Left colon (tissue), 2 donors: ENCODE data around the gene LYSMD1. TPM values are rescaled to one million over a fixed set of nuclear protein-coding genes. Genes with fewer than 3 reads are reported as not detected.

ENCODE experiments used
- ATAC-seq: fragments of 200-7000 bp; cut with Tn5 transposase; one replicate; pipeline ENCODE4 v1.9.1; 2020; ENCODE audit warnings: mild to moderate bottlenecking, moderate library complexity
- DNase-seq, 2 donors: peaks; one replicate each; pipeline ENCODE4 v3.0.0-alpha.2; 2020
- intact Hi-C, 2 donors: fragments of 100-400 bp; cut with DNase I in 1 of 2; cut with micrococcal nuclease in 1 of 2; formaldehyde crosslinking; loops; one replicate each; pipeline versions ENCODE4 v1.11.2 to v1.14.0; 2022; cut with DNase I, micrococcal nuclease
- total RNA-seq, 2 donors: library from RNA; stranded (reverse); fragmentation: NEBNext Ultra II Directional; extraction: Animal tissue kit (Norgen Biotek cat#: 25700); gene quantifications; one replicate each; pipeline ENCODE4 v1.2.1, GENCODE V29; 2021
- donor health status: DM: no; HTN: no; CAD: no.
- donor health status: DM: yes; HTN: yes; CAD: no.

LYSMD1 gene
- total RNA-seq, 2 donors from 2014 or later = 6.8 to 9.2 TPM

- DNase-seq = no peak
- intact Hi-C loops = no loop called here
- peak; percentile 27 for ATAC-seq
These were observed 20.2 kb downstream of the LYSMD1 start for GRCh38 chr1:151145304-151146071.

DNA sequence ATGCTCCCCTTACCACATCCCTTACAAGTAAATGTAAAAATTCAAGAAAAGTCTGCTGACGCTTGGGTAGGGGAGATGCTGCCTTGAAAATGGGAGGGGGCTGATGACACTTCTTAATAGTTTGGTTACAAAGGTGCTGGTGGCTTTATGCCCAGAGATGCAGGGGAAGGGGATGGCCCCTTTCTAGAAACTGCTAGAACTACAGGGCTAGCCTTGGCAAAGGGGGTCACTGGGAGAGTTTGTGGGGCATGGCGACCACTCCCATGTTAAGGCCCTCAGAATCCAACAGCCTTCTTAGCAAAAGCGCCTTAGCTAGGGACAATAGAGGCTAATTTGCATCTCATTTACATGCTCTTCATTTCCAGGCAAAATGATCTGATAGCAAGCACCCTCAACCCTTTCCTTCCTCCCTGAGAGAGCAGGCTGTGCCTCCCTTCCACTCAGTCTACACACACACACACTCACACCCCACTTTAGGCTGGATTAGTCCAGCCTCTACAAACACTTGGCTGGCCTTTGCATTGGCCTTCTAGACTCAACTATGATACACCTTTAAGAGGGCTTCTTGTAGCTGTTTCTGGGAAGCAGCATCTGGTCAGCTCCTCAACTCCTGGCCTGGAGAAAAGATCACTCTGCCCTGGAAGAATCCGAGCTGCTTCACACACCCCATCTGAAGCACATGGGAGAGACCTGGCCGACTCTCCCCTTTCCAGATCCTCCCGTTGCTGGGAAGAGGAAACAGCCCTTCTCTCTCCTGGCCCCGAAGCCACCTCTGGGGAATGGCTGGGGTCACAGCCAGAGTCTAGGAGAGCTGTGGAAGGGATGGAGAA lies 21.0 kb downstream of the LYSMD1 start:
- no peak for DNase-seq
- intact Hi-C loops = no loop called here
- no peak for ATAC-seq

GRCh38 chr1:151143986-151144385 lies 21.7 kb downstream of the LYSMD1 start:
- ATAC-seq (no peak), DNase-seq (no peak)
- intact Hi-C loops = no loop called here

- intact Hi-C loops = no loop called here
- ATAC-seq (no peak), DNase-seq (no peak)
These were observed 22.7 kb downstream of the LYSMD1 start for GRCh38 chr1:151143057-151143435.

DNA sequence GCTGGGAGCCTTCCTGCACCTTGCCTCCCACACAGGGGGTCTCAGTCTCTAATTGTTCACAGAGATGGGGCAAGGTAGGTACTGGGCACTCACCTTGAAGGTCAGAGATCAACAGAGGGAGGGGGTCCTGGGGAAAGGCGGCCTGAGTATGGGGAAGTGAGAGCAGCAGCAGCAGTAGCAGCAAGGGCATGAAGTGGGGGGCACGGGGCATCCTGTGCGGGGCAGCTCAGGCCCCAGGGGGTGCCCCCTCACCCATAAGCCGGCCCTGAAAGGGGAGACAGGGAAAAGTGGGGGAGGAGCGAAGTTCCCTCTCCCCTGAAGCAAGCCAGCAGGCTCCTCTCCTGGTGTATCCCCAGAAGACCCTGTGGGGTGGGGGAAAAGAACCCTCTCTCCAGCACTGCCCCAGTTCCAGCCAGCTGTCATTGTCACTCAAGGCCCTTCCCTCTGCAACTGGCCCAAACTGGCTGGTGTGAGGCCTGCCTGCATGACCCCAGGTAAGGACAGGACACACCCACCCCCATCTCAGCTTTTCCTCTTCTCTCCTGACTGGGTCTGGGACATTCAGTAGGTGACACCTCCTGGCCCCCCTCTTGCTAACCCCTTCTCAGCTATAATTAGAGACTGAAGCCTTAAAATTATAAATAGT lies 23.2 kb downstream of the LYSMD1 start:
- ATAC-seq (no peak), DNase-seq (no peak)
- intact Hi-C loops = no loop called here

- no peak for ATAC-seq
- intact Hi-C loops = no loop called here
- no peak for DNase-seq
These were observed 27.9 kb downstream of the LYSMD1 start for GRCh38 chr1:151137789-151138188.

DNA sequence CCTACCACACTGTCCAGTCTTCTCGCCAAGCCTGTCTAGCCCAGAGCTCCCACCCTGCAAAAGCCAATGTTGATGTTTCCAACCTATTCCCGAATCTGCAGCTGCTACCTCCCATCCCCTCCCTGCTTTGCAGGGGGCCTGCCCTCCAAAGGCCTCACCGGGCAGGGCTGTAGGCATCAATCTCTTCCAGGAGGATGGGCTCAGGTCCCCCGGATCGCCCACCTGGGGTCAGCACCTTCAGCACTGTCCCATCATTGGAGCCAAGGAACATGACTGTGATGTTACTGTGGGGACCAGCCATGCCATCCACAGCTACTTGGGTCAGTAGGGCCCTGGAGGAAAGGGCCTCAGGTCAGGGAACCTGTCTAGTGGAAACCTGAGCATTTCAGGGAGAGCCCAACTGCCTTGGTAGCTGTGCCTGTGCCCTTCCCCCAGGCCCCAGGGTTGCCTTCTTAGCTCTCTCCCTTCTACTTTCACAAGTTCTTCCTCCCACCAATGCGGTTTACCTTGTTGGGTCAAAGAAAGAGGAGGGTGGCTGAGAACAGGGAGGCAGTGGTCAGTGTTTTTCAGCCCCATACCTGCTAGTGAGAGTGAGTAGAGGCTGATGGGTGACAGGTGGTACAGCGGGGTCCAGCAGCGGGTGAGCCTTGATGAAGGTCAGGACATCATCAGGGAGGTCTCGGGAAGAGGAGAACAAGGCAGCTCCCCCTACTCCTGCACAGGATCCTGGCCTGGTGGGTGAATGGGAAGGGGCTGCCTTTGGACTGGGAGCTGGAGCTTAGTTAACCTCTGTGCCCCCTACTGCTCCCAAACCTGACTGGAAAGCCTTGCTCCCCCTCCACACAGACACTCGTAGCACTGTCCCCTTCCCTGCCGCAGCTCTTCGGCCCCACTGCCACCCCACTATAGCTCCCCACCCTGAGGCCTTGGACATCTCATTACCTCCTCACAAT lies 30.0 kb downstream of the LYSMD1 start:
- intact Hi-C loops = no loop called here
- DNase-seq (no peak), ATAC-seq (no peak)

DNA sequence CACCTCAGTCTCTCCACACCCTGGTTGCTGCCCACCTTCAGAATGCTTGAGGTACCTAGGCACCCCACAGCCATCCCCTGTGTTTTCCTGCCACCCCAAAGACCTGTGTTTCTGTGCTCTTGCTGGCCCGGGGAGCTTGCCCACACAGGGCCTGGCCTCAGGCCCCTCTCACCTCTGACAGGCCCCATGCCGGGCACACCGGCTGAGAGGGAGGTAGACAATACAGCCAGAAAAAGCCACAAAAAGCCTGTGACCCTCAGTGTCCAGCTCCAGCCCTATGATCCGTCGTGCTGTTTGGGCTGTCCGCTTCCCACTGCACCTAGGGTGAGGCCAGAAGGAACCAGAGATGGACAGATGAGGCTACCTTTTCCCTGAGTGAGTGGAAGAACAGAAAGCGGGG lies 30.7 kb downstream of the LYSMD1 start:
- intact Hi-C loops = no loop called here
- ATAC-seq = no peak
- DNase-seq = no peak

GRCh38 chr1:151134396-151134795 lies 31.3 kb downstream of the LYSMD1 start:
- DNase-seq (no peak), ATAC-seq (no peak)
- intact Hi-C loops = no loop called here

DNA sequence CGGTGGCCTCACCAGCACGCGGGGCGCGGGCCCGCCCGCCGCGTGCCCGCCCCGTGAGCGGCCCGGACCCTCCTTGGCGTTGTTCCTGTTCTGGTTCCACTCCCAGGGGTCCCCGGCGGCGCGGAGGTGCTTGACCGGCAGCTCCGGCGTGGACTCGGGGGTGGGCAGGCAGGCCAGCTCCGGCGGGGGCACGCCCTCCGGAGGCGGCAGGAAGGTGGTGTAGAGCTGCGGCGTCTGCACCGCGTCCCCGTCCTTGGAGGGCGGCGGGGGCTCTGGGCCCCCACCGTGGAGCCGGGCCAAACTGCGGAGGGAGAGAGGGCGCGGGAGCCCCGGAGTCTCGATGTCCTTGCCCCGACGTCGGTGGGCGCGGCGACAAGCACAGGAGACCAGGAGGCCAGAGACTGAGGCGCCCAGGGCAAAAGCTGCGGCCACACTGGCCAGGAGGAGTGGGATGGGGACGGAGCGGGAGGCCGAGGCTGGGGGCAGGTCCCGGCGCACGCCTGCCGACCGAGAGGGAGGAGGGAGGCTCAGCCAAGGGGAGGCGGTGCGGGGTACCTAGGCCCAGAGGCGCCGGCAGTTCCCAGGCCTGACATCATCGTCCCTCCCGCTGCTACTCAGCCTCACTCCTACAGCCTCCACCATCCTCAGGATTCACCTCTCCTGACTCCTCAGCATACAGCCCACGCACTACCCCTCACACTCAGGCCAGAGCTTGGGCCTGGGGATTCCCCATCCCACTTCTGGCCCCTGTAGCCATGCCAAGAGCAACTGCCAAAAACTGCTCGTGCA lies 32.5 kb downstream of the LYSMD1 start:
- intact Hi-C loops = no loop called here
- peak in 1 of 2 donors; percentile 20 for DNase-seq
- ATAC-seq = no peak

GRCh38 chr1:151132335-151133017 lies 33.2 kb downstream of the LYSMD1 start:
- DNase-seq = no peak
- intact Hi-C loops = no loop called here
- peak; percentile 26 for ATAC-seq

GRCh38 chr1:151131701-151132334 lies 33.9 kb downstream of the LYSMD1 start:
- DNase-seq = peak in 1 of 2 donors; percentile 36
- intact Hi-C loops = no loop called here
- ATAC-seq = peak; percentile 78

GRCh38 chr1:151130987-151131586 lies 34.6 kb downstream of the LYSMD1 start:
- DNase-seq = peak; percentile 85 to 89
- intact Hi-C loops = no loop called here
- peak; percentile 96 for ATAC-seq

DNA sequence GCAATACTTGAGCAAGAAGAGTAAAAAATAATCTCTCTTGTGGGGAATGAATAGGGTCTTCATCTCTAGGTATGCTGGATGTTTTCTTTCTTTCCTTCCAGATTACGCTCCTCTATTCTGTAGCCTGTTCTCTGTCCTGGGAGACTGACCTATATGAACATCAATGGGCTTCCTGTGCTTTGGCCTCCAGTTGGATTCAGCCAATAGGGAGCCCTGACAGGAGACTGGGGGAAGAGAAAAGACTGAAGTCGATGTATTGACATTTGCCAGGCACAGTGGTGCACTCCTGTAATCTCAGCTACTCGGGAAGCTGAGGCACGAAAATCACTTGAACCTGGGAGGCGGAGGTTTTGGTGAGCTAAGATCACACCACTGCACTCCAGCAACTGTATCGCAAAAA lies 36.9 kb downstream of the LYSMD1 start:
- no peak for DNase-seq
- ATAC-seq = no peak
- intact Hi-C loops = no loop called here

GRCh38 chr1:151124763-151125403 lies 40.8 kb downstream of the LYSMD1 start:
- DNase-seq = no peak
- ATAC-seq = no peak
- intact Hi-C loops = no loop called here

GRCh38 chr1:151113877-151114276 lies 51.8 kb downstream of the LYSMD1 start:
- DNase-seq (no peak), ATAC-seq (no peak)
- intact Hi-C loops = no loop called here
